ENCODE measurements around the gene ZSWIM5.
A peak's percentile ranks its signal among the peaks of the same experiment; 100 is the strongest.
"Not testable (repeated sequence)": the region's sequence is repeated elsewhere in the genome, so short reads cannot be mapped to it uniquely, and the experiment has no call there.

Gene ZSWIM5

GRCh38 chr1:45205910-45206721 is at the start of gene ZSWIM5:
Gene ZSWIM5, minus strand, starts transcription at chr1:45206605. Its CDS starts 255 bp downstream, at chr1:45206350.
- peak within 1 kb of the TSS; percentile 85 for H3K4me3 ChIP-seq (ENCODE audit: low read length)
- no peak for TF ChIP-seq ZNF274 (IDR thresholded peaks at IDR 0.05; ENCODE audit: low read depth, low read length)

- no peak overlapping the region for H3K4me3 ChIP-seq (ENCODE audit: low read length)
- TF ChIP-seq ZNF274 (IDR thresholded peaks at IDR 0.05; ENCODE audit: low read depth, low read length): no peak
These were observed 48.1 kb upstream of the ZSWIM5 start for GRCh38 chr1:45254490-45254889.

- no peak overlapping the region for H3K4me3 ChIP-seq (ENCODE audit: low read length)
- TF ChIP-seq ZNF274 (IDR thresholded peaks at IDR 0.05; ENCODE audit: low read depth, low read length): no peak
These were observed 44.1 kb upstream of the ZSWIM5 start for GRCh38 chr1:45250544-45250943.

DNA sequence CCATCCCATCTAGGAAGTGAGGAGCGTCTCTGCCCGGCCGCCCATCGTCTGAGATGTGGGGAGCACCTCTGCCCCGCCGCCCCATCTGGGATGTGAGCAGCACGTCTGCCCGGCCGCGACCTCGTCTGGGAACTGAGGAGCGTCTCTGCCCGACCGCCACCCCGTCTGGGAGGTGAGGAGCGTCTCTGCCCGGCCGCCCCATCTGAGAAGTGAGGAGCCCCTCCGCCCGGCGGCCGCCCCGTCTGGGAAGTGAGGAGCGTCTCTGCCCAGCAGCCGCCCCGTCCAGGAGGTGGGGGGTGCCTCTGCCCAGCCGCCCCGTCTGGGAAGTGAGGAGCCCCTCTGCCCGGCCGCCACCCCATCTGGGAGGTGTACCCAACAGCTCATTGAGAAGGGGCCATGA is 41.6 kb upstream of the ZSWIM5 start:
- not testable (repeated sequence) for H3K4me3 ChIP-seq (ENCODE audit: low read length)

DNA sequence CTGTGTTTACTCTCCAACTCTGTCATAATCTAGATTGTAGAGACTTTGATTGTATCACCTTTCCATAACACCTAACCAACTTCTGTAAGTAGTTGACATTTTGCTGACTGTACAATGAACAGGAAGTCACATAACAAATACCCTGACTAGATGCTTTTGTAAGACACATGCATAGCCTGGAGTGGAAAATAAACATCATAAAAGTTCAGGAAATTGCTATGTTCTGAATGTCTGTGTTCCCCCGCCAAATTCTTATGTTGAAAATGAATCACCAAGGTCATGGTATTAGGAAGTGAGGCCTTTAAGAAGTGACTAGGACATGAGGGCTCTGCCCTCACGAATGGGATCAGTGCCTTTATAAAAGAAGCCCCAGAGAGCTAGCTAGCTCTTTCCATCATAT is 40.4 kb upstream of the ZSWIM5 start:
- H3K4me3 ChIP-seq (ENCODE audit: low read length): no peak overlapping the region
- TF ChIP-seq ZNF274 (IDR thresholded peaks at IDR 0.05; ENCODE audit: low read depth, low read length): no peak

DNA sequence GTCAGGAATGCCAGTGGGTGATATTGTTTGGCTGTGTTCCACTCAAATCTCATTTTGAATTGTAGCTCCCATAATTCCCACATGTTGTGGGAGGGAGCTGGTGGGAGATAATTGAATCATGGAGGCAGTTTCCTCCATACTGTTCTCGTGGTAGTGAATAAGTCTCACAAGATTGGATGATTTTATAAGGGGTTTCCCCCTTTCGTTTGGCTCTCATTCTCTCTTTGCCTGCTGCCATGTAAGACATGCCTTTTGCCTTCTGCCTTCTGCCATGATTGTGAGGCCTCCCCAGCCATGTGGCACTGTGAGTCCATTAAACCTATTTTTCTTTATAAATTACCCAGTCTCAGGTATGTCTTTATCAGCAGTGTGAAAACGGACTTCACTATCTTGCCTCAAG is 40.0 kb upstream of the ZSWIM5 start:
- not testable (repeated sequence) for H3K4me3 ChIP-seq (ENCODE audit: low read length)

GRCh38 chr1:45244660-45245059 is 38.3 kb upstream of the ZSWIM5 start:
- no peak for TF ChIP-seq ZNF274 (IDR thresholded peaks at IDR 0.05; ENCODE audit: low read depth, low read length)
- no peak overlapping the region for H3K4me3 ChIP-seq (ENCODE audit: low read length)

GRCh38 chr1:45243476-45244343 is 37.3 kb upstream of the ZSWIM5 start:
- H3K4me3 ChIP-seq (ENCODE audit: low read length): no peak overlapping the region
- TF ChIP-seq ZNF274 (IDR thresholded peaks at IDR 0.05; ENCODE audit: low read depth, low read length): no peak

GRCh38 chr1:45238846-45239245 is 32.4 kb upstream of the ZSWIM5 start:
- no peak for TF ChIP-seq ZNF274 (IDR thresholded peaks at IDR 0.05; ENCODE audit: low read depth, low read length)
- H3K4me3 ChIP-seq (ENCODE audit: low read length): no peak overlapping the region

DNA sequence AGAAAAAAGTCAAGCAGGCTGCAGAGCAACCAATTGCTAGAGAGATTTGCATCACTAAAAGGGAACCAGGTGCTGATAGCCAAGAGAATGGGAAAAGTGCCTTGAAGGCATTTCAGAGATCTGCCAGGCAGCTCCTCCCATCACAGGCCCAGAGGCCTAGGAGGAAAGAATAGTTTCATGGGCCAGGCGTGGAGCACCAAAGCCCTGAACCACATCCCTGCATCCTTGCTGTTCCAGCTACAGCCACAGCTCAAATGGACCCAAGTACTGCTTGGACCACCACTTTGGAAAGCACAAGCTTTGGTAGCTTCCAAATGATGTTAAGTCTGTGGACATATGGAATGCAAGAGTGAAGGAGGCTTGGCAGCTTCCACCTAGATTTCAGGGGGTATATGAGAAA is 29.7 kb upstream of the ZSWIM5 start:
- TF ChIP-seq ZNF274 (IDR thresholded peaks at IDR 0.05; ENCODE audit: low read depth, low read length): no peak

DNA sequence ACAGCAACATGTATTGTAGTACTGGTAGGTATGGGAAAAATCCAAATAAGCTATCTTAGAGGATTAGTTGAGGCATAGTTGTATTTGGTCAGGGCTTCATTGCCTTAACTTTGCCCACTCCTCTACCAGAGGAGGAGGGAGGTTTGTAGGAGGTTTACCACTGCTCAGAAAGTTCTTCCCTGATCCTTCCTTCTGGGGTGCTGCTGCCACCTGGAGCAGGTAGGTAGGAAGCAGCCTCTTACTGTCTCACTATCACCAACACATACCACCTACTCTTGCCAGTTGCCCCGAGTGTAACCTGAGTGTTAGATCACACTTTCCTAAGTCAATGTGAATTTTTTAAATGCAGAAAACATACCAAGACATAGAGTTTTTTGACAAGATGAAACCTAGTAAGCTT is 24.1 kb upstream of the ZSWIM5 start:
- H3K4me3 ChIP-seq (ENCODE audit: low read length): no peak overlapping the region
- no peak for TF ChIP-seq ZNF274 (IDR thresholded peaks at IDR 0.05; ENCODE audit: low read depth, low read length)

More for the DNA sequence above, 29.7 kb upstream of the ZSWIM5 start:
- H3K4me3 ChIP-seq (ENCODE audit: low read length): no peak overlapping the region

GRCh38 chr1:45225598-45225997 is 19.2 kb upstream of the ZSWIM5 start:
- no peak overlapping the region for H3K4me3 ChIP-seq (ENCODE audit: low read length)
- no peak for TF ChIP-seq ZNF274 (IDR thresholded peaks at IDR 0.05; ENCODE audit: low read depth, low read length)

GRCh38 chr1:45223710-45224109 is 17.3 kb upstream of the ZSWIM5 start:
- H3K4me3 ChIP-seq (ENCODE audit: low read length): not testable (repeated sequence)

DNA sequence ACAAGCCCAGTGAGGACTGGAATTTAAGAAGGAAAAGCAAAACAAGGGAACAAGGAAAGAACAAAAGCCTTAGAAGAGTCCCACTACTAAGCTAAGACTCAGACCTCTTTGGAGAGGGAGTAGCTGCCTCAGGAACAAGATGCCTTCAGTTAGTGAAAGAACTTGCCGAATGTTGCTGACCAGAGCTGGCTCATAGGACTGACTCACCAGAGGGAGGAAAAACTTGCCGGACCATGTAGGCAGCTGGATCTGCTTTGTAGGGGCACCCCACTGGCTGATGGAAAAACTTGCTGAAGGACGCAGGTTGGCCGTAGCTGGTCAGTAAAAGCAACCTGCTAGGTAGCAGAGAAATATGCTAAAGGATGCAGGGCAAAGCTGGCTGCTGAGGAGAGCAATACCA is 15.3 kb upstream of the ZSWIM5 start:
- no peak for TF ChIP-seq ZNF274 (IDR thresholded peaks at IDR 0.05; ENCODE audit: low read depth, low read length)
- H3K4me3 ChIP-seq (ENCODE audit: low read length): no peak overlapping the region

GRCh38 chr1:45216861-45217260 is 10.5 kb upstream of the ZSWIM5 start:
- no peak overlapping the region for H3K4me3 ChIP-seq (ENCODE audit: low read length)
- no peak for TF ChIP-seq ZNF274 (IDR thresholded peaks at IDR 0.05; ENCODE audit: low read depth, low read length)

All from GM08714 (cell line).